ENCODE measurements around the gene SLC39A11. TPM values are rescaled to one million over a fixed set of nuclear protein-coding genes. Genes with fewer than 3 reads are reported as not detected.

SLC39A11 gene
- polyA plus RNA-seq, 1 donor from 2014 or later: 8.0 TPM

GRCh38 chr17:73083432-73083831 is 9.1 kb downstream of the SLC39A11 start:
- no peaks in the 10 kb centered on the region for H3K27me3 ChIP-seq (ENCODE audit: insufficient read depth, low read depth, low read length)
- no peaks in the 10 kb centered on the region for H3K9me2 ChIP-seq (ENCODE audit: insufficient read depth, low read length)
- no peaks in the 10 kb centered on the region for H3K79me2 ChIP-seq (replicated peaks; ENCODE audit: insufficient read depth, low read length)
- peaks cover 4% of the 10 kb centered on the region for H3K9me3 ChIP-seq (ENCODE audit: low read length)
- H3K36me3 ChIP-seq (ENCODE audit: insufficient read depth, low read length): no peaks in the 10 kb centered on the region
- H3F3A ChIP-seq (ENCODE audit: insufficient read depth, low read length, poor library complexity, severe bottlenecking): no peaks in the 10 kb centered on the region
- H4K20me1 ChIP-seq (ENCODE audit: insufficient read depth): no peaks in the 10 kb centered on the region
- no peak overlapping the region for H3K4me3 ChIP-seq (ENCODE audit: low read length)
- no peak overlapping the region for H3K27ac ChIP-seq (ENCODE audit: low read length)
- H3K4me2 ChIP-seq (ENCODE audit: low read length): no peak overlapping the region
- no peak for TF ChIP-seq MXI1 (conservative IDR thresholded peaks at IDR 0.05; ENCODE audit: poor library complexity, severe bottlenecking)
- no peak for TF ChIP-seq RAD21 (conservative IDR thresholded peaks at IDR 0.05)
- TF ChIP-seq POLR2AphosphoS5 (IDR thresholded peaks at IDR 0.05): no peak
- no peak for TF ChIP-seq SMC3 (conservative IDR thresholded peaks at IDR 0.05; ENCODE audit: poor library complexity)
- TF ChIP-seq, protein P1, sequence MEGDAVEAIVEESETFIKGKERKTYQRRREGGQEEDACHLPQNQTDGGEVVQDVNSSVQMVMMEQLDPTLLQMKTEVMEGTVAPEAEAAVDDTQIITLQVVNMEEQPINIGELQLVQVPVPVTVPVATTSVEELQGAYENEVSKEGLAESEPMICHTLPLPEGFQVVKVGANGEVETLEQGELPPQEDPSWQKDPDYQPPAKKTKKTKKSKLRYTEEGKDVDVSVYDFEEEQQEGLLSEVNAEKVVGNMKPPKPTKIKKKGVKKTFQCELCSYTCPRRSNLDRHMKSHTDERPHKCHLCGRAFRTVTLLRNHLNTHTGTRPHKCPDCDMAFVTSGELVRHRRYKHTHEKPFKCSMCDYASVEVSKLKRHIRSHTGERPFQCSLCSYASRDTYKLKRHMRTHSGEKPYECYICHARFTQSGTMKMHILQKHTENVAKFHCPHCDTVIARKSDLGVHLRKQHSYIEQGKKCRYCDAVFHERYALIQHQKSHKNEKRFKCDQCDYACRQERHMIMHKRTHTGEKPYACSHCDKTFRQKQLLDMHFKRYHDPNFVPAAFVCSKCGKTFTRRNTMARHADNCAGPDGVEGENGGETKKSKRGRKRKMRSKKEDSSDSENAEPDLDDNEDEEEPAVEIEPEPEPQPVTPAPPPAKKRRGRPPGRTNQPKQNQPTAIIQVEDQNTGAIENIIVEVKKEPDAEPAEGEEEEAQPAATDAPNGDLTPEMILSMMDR (IDR thresholded peaks at IDR 0.05; ENCODE audit: poor library complexity, severe bottlenecking): no peak
- no peak for TF ChIP-seq TAF1 (IDR thresholded peaks at IDR 0.05; ENCODE audit: low read depth)
- no peak for TF ChIP-seq REST (IDR thresholded peaks at IDR 0.05; ENCODE audit: borderline replicate concordance)
- no peak for TF ChIP-seq EZH2 (IDR thresholded peaks at IDR 0.05; ENCODE audit: borderline replicate concordance, insufficient read depth, low read length, poor library complexity, severe bottlenecking)
- TF ChIP-seq EP300 (conservative IDR thresholded peaks at IDR 0.05; ENCODE audit: poor library complexity, severe bottlenecking): no peak
- H3K9ac ChIP-seq (ENCODE audit: low read length): no peak overlapping the region
- no peak overlapping the region for H2AFZ ChIP-seq (ENCODE audit: low read depth, low read length)

GRCh38 chr17:73074566-73074965 is 17.9 kb downstream of the SLC39A11 start:
- Histone ChIP-seq H3K4me2 (ENCODE audit: low read length) (no peak overlapping the region), H3K79me2 (replicated peaks; ENCODE audit: insufficient read depth, low read length) (no peaks in the 10 kb centered on the region), H3K36me3 (ENCODE audit: insufficient read depth, low read length) (no peaks in the 10 kb centered on the region), H3K27me3 (ENCODE audit: insufficient read depth, low read depth, low read length) (no peaks in the 10 kb centered on the region), H3K9me2 (ENCODE audit: insufficient read depth, low read length) (no peaks in the 10 kb centered on the region), H4K20me1 (ENCODE audit: insufficient read depth) (no peaks in the 10 kb centered on the region), H3K27ac (ENCODE audit: low read length) (no peak overlapping the region), H3K9me3 (ENCODE audit: low read length) (no peaks in the 10 kb centered on the region), H3K4me3 (ENCODE audit: low read length) (no peak overlapping the region), H3K9ac (ENCODE audit: low read length) (no peak overlapping the region), H2AFZ (ENCODE audit: low read depth, low read length) (no peak overlapping the region), H3F3A (ENCODE audit: insufficient read depth, low read length, poor library complexity, severe bottlenecking) (no peaks in the 10 kb centered on the region)
- TF ChIP-seq POLR2AphosphoS5 (IDR thresholded peaks at IDR 0.05): no peak
- TF ChIP-seq MXI1 (conservative IDR thresholded peaks at IDR 0.05; ENCODE audit: poor library complexity, severe bottlenecking): no peak
- no peak for TF ChIP-seq EZH2 (IDR thresholded peaks at IDR 0.05; ENCODE audit: borderline replicate concordance, insufficient read depth, low read length, poor library complexity, severe bottlenecking)
- TF ChIP-seq, protein P1 (IDR thresholded peaks at IDR 0.05; ENCODE audit: poor library complexity, severe bottlenecking): no peak
- TF ChIP-seq REST (IDR thresholded peaks at IDR 0.05; ENCODE audit: borderline replicate concordance): no peak
- no peak for TF ChIP-seq TAF1 (IDR thresholded peaks at IDR 0.05; ENCODE audit: low read depth)
- no peak for TF ChIP-seq EP300 (conservative IDR thresholded peaks at IDR 0.05; ENCODE audit: poor library complexity, severe bottlenecking)
- TF ChIP-seq SMC3 (conservative IDR thresholded peaks at IDR 0.05; ENCODE audit: poor library complexity): no peak
- TF ChIP-seq RAD21 (conservative IDR thresholded peaks at IDR 0.05): no peak
